Esophagus squamous epithelium (tissue), 4 donors: ENCODE results near the gene ANKRD66.

Source experiments
- POLR2A ChIP-seq, 4 donors: fragments of 450-650 bp; IDR thresholded peaks; one replicate each; pipeline ENCODE4 v1.6.1; 2017; ENCODE audit warnings: antibody characterized with exemption in 4 of 4, mild to moderate bottlenecking in 4 of 4, moderate library complexity in 3 of 4
- TF ChIP-seq, protein P1 (sequence below), 6 experiments: fragments of 450-650 bp in 4 of 6; fragments of 200-600 bp in 2 of 6; sonication (generic) in 2 of 6; IDR thresholded peaks; one replicate each; pipeline ENCODE4 v1.5.1; 2016 to 2019; ENCODE audit warnings: antibody characterized with exemption in 6 of 6, mild to moderate bottlenecking in 4 of 6, moderate library complexity in 4 of 6

DNA sequence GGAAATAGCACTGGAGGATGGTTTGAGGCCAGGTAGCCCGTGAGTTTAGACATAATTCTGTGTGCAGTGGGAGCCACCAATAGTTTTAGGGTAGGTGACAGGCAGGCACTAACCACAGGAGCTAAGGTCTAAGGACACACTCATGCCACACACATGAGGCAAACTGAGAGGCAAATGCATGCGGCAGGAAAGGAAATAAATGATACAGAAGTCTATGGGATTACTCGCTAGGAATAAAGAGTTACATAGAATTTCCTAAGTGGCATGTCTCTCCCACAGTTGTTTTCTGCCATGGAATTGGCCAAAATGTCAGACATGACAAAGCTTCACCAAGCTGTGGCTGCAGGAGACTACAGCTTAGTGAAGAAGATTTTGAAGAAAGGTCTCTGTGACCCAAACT, 4.9 kb downstream of the ANKRD66 start:
- TF ChIP-seq, protein P1, sequence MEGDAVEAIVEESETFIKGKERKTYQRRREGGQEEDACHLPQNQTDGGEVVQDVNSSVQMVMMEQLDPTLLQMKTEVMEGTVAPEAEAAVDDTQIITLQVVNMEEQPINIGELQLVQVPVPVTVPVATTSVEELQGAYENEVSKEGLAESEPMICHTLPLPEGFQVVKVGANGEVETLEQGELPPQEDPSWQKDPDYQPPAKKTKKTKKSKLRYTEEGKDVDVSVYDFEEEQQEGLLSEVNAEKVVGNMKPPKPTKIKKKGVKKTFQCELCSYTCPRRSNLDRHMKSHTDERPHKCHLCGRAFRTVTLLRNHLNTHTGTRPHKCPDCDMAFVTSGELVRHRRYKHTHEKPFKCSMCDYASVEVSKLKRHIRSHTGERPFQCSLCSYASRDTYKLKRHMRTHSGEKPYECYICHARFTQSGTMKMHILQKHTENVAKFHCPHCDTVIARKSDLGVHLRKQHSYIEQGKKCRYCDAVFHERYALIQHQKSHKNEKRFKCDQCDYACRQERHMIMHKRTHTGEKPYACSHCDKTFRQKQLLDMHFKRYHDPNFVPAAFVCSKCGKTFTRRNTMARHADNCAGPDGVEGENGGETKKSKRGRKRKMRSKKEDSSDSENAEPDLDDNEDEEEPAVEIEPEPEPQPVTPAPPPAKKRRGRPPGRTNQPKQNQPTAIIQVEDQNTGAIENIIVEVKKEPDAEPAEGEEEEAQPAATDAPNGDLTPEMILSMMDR (IDR thresholded peaks at IDR 0.05), result no peak
- TF ChIP-seq POLR2A (IDR thresholded peaks at IDR 0.05), result no peak
